Stimulated activated CD8-positive, alpha-beta memory T cell treated with anti-CD3 and anti-CD28 coated beads, Interleukin-15, amount 100 ng/mL, for 1 hour (primary cell): Measurements from ENCODE around the gene VENTX.

Experiments
- DNase-seq: peaks from one replicate; pipeline ENCODE4 v3.0.0-alpha.2; 2020; ENCODE audit warnings: low read depth

Gene VENTX

DNA sequence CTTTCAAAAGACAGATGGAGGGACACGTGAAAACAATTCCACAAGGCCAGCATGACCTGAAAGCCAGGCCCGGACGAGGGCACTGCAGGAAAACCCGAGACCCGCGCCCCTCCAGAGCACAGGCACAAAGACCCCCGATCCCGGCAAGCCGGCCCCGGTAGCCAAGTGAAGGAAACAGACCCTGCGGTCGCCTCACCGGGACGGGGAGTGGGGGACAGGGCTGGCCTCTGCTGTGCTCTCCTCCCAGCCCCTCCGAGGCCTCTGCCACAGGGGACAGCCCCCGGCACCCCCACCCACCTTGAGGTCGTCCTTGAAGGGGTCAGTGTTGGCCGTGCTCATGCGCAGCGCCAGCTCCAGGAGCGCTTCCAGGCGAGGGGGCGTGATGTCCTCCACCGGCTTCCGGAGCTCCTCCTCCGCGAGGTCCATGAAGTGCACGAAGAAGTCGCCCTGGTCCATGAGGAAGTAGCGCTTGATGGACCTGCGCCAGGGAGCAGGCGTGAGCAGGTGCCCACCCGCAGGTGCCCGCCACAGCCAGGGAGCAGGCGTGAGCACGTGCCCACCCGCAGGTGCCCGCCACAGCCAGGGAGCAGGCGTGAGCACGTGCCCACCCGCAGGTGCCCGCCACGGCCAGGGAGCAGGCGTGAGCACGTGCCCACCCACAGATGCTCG, 50.3 kb downstream of the VENTX start:
- DNase-seq, result no peak

DNA sequence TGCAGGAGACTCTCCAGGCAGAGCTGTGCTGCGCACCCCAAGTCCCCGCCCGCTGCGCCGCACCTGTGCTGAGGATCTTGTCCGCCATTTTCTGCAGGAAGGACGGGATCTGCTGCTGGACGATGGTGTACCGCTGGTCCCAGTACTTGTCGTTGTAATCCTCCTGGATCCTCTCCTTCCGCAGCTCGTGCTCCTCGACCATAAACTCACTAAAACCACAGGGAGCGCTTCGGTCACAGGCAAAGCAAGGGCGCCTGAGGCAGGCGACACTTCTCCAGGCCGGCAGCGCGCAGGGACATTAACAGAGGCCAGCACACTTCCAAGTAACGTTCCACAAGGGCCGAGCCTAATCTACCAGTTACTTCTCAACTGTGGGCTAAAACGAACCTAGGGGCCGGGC, 52.1 kb downstream of the VENTX start:
- DNase-seq, result no peak
